Peyer's patch (tissue), 4 donors: ENCODE data around the gene NTMT2.

Source experiments
- CTCF ChIP-seq, 6 experiments: fragments of 450-650 bp in 4 of 6; fragments of 200-600 bp in 2 of 6; sonication (generic) in 1 of 6; IDR thresholded peaks; one replicate each; pipeline ENCODE4 v1.5.1; 2017 to 2019; ENCODE audit warnings: antibody characterized with exemption in 6 of 6, mild to moderate bottlenecking in 3 of 6, moderate library complexity in 1 of 6
- POLR2A ChIP-seq, 2 donors: fragments of 450-650 bp; IDR thresholded peaks; one replicate each; pipeline ENCODE4 v1.5.1; 2017; ENCODE audit warnings: antibody characterized with exemption in 2 of 2, mild to moderate bottlenecking in 2 of 2, moderate library complexity in 2 of 2

- TF ChIP-seq POLR2A (IDR thresholded peaks at IDR 0.05) (no peak), CTCF (IDR thresholded peaks at IDR 0.05) (no peak)
These were observed 19.1 kb upstream of the NTMT2 start for GRCh38 chr1:170126696-170127095.
